Stimulated activated CD8-positive, alpha-beta memory T cell treated with anti-CD3 and anti-CD28 coated beads, Interleukin-12 subunit alpha, Interleukin-12 subunit beta, amount 100 ng/mL, for 4 hours (primary cell): Measurements from ENCODE around the gene KLF11.
"Not testable (repeated sequence)": the region's sequence is repeated elsewhere in the genome, so short reads cannot be mapped to it uniquely, and the experiment has no call there.

ENCODE experiments used
- DNase-seq: peaks from one replicate; pipeline ENCODE4 v3.0.0-alpha.2; 2020; ENCODE audit warnings: low read depth

KLF11 gene

DNA sequence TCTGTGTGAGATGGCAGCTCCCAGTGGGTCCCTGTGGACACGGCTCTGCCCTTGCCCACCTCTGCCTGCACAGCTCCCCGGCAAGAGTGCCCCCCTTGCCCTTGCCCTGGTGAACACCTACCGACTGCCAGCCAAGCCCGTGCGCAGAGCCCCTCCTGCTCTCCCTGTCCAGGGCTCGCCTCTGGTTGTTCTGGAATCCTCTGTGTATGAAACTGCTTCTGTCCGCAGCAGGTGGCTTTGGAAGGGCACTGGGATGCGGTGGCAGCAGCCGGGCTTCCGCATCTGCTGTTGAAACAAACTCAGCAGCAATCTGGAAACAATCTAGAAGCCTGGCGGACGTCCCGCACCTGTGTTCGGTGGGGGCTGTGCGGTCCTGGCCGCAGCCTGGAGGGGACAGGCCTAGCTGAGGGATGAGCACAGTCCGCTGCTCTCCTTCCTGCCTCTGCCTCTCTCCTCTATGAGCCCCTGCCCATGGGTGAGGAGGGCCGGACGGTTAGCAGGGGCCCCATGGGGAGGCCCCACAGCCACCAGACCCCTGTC lies 34.0 kb upstream of the KLF11 start:
- DNase-seq, result no peak

DNA sequence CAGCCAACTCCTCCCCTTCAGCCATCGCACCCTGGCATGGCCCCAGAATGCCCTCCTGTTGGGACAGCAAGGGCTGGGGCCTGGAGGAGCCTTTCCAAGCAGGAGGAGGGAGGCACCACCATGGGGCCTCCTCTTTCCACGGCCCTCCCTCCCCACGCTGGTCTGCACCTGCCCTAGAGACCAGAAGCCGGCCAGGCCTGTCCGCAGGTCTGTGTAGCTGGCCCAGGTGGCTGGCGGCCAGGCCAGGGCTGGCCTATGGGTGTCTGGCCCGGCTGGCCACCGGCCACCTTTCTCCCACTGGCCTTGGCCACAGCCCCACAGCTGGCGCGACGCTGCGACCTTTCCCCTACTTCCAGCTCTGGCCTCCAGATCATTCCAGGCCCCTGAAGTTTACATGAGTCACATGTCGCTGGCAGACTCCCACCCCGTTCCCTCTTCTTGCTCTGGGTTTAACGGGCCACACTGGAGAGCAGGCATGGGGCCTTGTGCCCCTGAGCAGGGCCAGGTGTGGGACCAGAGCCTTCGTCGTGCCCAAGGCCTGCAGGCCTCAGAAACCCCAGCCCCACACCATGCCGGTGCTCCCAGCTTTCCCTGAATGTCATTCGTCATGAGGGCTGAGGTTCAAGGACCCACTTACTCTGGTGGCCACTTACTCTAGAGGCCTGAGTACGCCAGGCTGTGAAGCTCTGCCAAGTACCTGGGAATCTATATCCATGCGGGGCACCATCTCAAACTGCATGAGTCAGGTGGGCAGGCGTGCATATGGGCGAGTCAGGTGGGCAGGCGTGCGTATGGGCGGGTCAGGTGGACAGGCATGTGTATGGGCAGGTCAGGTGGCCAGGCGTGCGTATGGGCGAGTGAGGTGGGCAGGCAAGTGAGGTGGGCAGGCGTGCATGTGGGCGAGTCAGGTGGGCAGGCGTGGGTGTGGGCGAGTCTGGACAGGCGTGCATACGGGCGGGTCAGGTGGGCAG lies 33.3 kb upstream of the KLF11 start:
- DNase-seq, result no peak

DNA sequence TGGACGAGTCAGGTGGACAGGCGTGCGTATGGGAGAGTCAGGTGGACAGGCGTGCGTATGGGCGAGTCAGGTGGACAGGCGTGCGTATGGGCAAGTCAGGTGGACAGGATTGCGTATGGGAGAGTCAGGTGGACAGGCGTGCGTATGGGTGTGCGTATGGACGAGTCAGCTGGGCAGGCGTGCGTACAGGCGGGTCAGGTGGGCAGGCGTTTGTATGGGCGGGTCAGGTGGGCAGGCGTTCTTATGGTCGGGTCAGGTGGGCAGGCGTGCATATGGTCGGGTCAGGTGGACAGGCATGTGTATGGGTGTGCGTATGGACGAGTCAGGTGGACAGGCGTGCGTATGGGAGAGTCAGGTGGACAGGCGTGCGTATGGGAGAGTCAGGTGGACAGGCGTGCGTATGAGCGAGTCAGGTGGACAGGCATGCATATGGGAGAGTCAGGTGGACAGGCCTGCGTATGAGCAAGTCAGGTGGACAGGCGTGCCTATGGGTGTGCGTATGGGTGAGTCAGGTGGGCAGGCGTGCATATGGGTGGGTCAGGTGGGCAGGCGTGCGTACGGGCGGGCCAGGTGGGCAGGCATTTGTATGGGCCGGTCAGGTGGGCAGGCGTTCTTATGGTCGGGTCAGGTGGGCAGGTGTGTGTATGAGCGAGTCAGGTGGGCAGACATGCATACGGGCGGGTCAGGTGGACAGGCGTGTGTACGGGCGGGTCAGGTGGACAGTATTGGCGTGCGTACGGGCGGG lies 32.3 kb upstream of the KLF11 start:
- DNase-seq, result not testable (repeated sequence)

DNA sequence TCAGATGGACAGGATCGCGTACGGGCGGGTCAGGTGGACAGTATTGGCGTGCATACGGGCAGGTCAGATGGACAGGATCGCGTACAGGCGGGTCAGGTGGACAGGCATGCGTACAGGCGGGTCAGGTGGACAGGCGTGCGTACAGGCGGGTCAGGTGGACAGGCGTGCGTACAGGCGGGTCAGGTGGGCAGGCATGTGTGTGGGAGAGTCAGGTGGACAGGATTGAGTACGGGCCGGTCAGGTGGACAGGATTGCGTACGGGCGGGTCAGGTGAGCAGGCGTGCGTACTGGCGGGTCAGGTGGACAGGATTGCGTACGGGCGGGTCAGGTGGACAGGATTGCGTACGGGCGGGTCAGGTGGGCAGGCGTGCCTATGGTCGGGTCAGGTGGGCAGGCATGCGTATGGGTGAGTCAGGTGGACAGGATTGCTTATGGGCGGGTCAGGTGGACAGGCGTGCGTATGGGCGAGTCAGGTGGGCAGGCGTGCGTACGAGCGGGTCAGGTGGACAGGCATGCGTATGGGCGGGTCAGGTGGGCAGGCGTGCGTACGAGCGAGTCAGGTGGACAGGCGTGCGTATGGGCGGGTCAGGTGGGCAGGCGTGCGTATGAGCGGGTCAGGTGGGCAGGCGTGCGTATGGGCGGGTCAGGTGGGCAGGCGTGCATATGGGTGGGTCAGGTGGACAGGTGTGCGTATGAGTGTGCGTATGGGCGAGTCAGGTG lies 31.6 kb upstream of the KLF11 start:
- DNase-seq, result not testable (repeated sequence)

DNA sequence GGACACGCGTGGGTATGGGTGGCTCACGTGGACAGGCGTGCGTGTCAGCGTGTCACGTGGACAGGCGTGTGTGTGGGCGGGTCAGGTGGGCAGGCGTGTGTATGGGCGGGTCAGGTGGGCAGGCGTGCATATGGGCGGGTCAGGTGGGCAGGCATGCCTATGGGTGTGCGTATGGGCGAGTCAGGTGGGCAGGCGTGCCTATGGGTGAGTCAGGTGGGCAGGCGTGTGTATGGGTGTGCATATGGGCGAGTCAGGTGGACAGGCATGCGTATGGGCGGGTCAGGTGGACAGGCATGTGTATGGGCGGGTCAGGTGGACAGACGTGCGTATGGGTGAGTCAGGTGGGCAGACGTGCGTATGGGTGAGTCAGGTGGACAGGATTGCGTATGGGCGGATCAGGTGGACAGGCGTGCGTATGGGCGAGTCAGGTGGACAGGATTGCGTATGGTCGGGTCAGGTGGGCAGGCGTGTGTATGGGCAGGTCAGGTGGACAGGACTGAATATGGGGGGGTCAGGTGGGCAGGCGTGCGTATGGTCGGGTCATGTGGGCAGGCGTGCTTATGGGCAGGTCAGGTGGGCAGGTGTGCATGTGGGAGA lies 30.9 kb upstream of the KLF11 start:
- not testable (repeated sequence) for DNase-seq

DNA sequence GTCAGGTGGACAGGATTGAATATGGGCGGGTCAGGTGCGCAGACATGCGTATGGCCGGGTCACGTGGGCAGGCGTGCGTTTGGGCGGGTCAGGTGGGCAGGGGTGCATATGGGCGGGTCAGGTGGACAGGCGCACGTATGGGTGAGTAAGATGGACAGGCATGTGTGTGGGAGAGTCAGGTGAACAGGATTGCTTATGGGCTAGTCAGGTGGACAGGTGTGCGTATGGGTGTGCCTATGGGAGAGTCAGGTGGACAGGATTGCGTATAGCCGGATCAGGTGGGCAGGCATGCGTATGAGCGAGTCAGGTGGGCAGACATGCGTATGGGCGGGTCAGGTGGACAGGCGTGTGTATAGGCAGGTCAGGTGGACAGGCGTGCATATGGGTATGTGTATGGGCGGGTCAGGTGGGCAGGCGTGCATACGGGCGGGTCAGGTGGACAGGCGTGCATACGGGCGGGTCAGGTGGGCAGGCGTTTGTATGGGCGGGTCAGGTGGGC lies 30.3 kb upstream of the KLF11 start:
- DNase-seq, result no peak

DNA sequence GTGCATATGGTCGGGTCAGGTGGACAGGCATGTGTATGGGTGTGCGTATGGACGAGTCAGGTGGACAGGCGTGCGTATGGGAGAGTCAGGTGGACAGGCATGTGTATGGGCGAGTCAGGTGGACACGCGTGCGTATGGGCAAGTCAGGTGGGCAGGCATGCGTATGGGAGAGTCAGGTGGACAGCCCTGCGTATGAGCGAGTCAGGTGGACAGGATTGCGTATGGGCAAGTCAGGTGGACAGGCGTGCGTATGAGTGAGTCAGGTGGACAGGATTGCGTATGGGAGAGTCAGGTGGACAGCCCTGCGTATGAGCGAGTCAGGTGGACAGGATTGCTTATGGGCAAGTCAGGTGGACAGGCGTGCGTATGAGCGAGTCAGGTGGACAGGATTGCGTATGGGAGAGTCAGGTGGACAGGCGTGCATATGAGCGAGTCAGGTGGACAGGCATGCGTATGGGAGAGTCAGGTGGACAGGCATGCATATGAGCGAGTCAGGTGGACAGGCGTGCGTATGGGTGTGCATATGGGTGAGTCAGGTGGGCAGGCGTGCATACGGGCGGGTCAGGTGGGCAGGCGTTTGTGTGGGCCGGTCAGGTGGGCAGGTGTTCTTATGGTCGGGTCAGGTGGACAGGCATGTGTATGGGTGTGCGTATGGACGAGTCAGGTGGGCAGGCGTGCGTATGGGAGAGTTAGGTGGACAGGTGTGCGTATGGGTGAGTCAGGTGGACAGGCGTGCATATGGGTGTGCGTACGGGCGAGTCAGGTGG lies 29.5 kb upstream of the KLF11 start:
- DNase-seq, result not testable (repeated sequence)

DNA sequence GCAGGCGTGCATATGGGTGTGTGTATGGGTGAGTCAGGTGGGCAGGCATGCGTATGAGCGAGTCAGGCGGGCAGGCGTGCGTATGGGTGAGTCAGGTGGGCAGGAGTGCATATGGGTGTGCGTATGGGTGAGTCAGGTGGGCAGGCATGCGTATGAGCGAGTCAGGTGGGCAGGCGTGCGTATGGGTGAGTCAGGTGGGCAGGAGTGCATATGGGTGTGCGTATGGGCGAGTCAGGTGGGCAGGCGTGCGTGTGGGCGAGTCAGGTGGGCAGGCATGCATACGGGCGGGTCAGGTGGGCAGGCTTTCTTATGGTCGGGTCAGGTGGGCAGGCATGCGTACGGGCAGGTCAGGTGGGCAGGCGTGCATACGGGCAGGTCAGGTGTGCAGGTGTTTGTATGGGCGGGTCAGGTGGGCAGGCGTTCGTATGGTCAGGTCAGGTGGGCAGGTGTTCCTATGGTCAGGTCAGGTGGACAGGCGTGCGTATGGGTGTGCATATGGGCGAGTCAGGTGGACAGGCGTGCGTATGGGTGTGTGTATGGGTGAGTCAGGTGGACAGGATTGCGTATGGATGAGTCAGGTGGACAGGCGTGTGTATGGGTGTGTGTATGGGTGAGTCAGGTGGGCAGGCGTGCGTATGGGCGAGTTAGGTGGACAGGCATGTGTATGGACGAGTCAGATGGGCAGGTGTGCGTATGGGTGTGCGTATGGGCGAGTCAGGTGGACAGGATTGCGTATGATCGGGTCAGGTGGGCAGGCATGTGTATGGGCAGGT lies 28.7 kb upstream of the KLF11 start:
- no peak for DNase-seq

DNA sequence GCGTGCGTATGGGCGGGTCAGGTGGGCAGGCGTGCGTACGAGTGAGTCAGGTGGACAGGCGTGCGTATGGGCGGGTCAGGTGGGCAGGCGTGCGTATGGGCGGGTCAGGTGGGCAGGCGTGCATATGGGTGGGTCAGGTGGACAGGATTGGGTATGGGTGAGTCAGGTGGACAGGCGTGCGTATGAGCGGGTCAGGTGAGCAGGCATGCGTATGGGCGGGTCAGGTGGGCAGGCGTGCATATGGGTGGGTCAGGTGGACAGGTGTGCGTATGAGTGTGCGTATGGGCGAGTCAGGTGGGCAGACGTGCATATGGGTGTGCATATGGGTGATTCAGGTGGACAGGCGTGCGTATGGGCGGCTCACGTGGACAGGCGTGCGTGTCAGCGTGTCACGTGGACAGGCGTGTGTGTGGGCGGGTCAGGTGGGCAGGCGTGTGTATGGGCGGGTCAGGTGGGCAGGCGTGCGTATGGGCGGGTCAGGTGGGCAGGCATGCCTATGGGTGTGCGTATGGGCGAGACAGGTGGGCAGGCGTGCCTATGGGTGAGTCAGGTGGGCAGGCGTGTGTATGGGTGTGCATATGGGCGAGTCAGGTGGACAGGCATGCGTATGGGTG lies 27.9 kb upstream of the KLF11 start:
- not testable (repeated sequence) for DNase-seq

DNA sequence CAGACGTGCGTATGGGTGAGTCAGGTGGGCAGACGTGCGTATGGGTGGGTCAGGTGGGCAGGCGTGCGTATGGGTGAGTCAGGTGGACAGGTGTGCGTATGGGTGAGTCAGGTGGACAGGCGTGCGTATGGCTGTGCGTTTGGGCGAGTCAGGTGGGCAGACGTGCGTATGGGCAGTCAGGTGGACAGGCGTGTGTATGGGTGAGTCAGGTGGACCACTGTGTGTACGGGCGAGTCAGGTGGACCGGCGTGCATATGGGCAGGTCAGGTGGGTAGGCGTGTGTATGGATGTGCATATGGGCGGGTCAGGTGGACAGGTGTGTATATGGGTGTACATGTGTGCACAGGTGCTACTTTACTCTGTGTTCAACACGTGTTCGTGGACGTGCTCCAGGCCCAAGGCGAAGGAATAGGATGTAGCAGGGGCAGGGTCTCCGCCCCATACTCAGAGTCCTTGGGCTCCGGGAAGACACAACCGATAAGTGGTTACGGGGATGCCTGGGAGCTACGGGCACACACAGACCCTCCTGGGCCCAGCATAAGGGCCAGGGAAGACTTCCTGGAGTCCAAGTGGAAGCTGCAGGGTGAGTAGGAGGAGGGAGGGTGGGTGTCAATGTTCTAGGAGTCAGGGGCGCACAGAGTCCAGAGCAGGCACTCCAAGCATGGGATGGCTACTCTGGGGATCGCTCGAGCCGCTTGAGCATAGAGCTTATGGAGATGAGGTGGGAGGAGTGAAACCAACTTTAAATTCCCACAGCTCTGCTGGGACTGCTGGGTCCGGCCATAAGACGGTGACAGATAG lies 27.1 kb upstream of the KLF11 start:
- no peak for DNase-seq

DNA sequence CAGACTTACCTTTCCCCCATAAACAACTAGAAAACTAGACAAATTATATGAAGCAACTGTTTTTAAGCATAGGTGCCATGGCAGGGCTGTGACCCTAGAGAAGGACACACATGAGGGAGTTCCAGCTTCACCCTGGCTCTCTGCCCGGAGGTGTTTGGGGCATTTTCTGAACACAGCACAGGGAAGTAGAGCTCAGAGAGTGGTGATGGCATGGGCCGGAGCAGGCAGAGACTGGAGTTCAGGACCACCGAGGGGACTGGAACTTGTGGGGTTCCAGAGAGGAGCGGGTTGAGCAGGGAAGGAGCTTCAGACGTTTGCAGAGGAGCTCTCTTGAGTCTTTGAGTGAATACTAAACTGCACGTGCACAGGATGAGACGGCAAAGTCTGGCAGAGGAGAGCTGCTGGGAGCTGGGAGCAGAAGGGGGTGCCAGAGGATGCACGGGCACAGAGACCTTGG lies 26.5 kb upstream of the KLF11 start:
- DNase-seq, result no peak

DNA sequence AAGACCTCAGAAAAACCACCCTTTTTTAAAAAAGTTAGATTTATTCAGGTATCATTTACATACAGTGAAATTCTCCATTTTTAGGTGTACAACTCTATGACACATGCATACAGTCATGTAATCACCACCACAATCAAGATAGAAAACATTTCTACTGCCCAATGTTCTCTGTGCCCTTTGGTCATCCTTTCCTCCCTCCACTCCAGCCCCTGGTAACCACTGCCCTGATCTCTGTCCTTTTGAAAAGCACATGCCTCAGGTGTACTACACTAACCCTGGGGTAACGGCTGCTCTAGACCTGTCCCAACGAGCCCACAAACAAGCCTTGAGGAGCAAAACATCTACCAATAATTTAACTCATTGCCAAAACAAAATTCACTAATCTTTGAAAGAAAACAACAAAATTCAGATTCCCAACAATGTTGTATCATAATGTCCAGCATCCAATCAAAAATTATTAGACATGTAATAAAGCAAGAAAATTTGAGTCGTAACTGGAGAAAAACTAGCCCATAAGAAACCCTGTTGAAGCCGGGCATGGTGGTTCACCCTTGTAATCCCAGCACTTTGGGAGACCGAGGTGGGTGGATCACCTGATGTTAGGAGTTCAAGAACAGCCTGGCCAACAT lies 25.9 kb upstream of the KLF11 start:
- no peak for DNase-seq

DNA sequence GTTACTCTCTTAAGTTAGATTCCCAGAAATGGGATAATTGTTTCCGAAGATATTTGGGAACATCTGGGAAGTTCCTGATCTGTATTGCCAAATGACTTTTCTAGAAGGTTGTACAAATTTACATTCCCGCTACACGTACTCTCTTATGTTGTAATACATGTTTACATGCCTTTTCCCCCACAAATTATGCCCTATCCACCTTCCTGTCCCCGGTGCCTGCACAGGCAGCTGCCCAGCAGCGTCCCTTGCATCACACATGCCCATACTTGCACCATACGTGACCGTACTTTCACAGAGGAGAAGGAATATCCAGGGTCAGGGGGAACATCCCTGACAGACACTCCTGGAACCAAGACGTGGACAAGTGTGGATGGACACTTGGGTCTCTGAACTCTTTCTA lies 24.2 kb upstream of the KLF11 start:
- no peak for DNase-seq

DNA sequence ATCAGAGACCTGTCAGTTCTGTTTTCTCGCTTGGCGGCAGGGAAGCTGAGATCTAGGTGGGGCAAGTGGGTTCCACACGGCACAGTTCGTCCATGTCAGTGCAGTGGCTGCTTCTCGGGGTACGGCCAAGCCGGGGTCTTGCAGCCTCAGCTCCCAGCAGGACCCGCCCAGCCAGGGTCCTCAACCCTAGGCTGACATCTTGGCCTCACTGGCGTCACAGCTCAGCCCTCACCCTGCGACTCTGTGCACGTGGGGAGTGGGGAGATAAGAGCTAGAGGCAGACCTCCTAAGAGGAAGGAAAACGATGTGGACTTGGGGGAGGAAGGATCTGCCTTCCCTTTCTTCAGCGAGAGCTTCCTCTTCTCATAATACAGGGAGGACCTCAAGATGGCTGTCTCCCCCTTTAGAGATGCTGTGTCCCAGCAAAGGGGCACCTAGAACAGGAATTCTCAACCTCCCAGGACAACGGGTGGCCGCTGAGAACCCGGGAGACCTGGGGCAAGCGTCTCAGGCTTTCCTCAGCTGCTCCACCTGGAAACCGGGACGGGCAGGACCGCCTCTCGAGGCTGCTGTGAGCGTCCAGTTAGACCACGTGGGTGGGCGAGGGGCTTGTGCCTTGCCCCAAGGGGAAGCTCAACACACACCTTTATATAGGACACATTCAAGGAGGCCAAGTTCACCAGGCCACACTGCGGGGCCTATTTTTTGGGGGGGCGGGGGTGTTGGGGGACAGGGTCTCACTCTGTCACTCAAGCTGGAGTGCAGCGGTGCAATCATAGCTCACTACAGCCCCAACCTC lies 23.5 kb upstream of the KLF11 start:
- no peak for DNase-seq

DNA sequence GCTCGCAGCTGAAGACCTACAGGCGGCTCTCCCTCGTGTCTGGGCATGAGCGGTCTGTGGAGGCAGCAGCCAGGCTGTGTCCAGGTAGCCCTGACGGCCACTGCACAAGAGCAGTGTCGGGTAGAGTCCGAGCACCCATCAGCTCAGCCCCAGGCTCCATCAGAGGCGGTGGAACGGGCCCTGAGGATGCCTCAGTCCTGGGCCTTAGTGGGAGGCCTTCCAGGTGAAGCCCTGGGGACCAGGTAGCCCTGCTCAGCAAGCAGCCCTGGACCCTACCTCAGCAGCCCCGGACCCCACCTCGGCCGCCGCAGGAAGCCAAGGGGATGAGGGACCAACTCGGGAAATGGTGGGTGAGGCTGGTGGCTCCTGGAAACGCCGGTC lies 21.3 kb upstream of the KLF11 start:
- DNase-seq, result no peak

DNA sequence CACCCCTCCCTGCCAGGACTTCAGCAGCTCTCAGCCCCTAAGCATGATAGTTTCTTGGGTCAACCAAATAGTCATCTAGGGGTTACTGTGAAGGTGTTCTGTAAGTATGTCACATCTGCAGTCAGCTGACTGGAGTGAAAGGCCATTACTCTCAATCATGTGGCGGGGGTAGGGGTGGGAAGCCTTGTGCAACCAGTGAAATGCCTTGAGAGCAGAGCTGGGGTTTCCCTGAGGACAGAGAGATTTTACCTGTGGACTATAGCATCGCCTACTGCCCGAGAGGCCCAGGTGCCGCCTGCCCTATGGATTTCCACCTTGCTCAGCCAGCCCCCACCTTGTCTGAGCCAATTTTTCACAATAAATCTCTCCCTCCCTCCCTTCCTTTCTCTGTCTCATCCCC lies 20.9 kb upstream of the KLF11 start:
- DNase-seq, result no peak

DNA sequence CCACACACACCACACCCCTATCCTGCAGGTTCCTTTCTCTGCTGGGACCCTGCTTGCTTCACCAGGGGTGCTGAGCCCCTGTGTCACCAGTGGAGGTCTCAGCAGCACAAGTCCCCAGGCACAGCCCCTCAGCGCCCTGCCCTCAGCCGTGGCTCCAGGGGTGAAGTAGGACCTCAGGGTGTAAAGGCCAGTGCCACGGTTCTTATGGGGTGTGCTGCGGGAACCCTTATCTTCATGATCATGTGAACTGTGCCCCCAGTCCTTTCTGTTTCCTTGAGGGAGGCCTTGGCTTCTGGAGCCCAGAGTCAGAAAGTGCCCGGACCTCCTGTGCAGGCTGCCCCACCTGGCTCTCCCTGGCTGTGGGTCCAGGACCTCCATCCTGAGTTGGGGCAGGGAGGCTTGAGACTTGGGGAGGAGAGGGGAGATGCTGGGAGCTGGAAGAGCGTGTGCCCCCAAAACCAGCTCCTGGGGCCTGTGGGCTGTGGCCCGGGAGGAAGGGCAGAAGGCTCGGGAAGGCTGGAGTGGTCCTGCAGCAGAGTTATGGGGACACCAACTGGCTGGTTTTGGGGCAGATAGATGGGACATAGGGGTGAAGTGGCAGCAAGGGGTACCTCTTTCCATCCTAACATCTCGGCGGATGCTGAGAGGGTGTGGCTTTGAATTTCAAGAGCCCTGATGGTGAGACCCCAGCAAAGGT lies 20.2 kb upstream of the KLF11 start:
- no peak for DNase-seq
